Caki2 (cell line): ENCODE data around the gene PIK3IP1. TPM values are rescaled to one million over a fixed set of nuclear protein-coding genes. Genes with fewer than 3 reads are reported as not detected.

ENCODE experiments used
- DNase-seq: peaks from one replicate; pipeline ENCODE4 v3.0.0-alpha.2; 2015; ENCODE audit warnings: low read depth
- in situ Hi-C: cut with HindIII; loops from 2 replicates; pipeline ENCODE4 v1.10.0; 2016; ENCODE audit warnings: low sequenced_read_pairs, low pct_unique_long_range_greater_than_20kb, mixed read lengths
- total RNA-seq: library from RNA; depleted of rRNA; stranded (reverse); fragments of >200 nt; shearing (Covaris generic); gene quantifications from 2 replicates; pipeline ENCODE4 v1.2.3, GENCODE V29; 2014; ENCODE audit warnings: low replicate concordance; rRNA removed

Gene PIK3IP1, protein sequence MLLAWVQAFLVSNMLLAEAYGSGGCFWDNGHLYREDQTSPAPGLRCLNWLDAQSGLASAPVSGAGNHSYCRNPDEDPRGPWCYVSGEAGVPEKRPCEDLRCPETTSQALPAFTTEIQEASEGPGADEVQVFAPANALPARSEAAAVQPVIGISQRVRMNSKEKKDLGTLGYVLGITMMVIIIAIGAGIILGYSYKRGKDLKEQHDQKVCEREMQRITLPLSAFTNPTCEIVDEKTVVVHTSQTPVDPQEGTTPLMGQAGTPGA
- 2.2 and 6.5 TPM in 2 replicates for total RNA-seq

DNA sequence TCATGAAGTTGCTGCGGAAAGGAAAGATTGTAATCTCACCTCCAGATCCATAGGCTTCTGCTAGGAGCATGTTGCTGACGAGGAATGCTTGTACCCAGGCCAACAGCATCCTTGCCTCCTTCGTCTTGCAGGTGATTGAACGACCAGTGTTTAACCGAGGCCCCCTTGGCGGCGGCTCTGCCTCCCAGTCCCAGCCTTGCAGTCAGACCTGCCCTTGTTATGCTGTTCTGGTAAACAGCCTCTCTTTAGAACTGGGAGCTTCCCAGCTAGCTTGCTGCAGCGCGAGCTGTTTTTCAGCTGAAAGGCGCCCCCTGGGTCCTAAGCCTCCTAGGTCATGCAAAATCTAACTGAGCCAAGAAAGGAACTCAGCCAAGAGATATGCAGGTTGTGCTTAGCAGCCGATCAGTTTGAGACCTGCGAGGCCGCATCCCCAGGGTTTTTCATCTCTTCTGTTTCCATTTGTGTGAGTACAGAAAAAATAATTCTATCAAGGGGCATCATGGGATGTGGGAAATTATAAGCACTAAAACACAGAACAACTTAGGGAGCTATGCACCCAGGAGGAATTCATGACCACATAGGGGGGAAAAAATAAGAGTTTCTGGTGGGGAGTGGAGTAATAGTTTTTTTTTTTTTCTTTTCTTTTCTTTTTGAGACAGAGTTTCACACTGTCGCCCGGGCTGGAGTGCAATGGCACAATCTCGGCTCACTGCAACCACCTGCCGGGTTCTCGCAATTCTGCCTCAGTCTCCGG lies at the start of gene PIK3IP1:
PIK3IP1 (minus strand) TSS at position 253 of the 754 bp plus-strand sequence; CDS start at position 109, 144 bp downstream.
- DNase-seq: peak; percentile 68
- in situ Hi-C loops: no loop called here

DNA sequence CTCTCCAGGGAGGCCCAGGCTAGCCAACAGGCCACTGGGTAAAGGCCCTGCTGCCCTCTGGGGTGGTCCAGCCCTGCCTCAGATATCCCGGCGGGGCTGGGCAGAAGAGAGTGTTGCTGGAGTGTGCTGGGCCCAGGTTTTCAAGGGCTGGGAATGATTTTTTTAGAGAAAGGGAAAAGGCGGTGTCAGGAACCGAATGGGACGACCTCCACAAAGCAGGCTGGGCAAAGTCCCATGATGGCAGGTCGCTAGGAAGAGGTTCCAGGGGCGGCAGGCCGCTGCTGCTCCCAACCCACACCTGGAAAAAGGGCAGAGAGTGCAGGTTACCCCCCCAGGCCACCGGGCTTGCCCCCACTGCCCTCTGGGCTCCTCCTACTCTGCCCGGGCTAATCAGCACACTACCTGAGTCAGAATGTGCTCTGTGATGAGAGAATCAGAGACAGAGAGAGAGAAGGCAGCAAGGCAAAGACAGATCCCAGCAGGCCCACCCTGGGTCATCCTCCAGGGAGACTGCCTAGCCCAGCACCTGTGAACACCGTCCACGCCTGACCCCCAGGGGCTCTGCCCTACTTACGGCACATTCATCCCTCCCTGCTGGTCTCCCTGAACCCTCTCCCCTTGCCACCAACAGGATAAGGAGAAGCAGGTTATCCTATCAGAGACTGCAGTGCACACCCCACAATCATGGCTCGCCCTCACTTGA lies 49.2 kb upstream of the PIK3IP1 start:
- in situ Hi-C loops: no loop called here
- DNase-seq: no peak

DNA sequence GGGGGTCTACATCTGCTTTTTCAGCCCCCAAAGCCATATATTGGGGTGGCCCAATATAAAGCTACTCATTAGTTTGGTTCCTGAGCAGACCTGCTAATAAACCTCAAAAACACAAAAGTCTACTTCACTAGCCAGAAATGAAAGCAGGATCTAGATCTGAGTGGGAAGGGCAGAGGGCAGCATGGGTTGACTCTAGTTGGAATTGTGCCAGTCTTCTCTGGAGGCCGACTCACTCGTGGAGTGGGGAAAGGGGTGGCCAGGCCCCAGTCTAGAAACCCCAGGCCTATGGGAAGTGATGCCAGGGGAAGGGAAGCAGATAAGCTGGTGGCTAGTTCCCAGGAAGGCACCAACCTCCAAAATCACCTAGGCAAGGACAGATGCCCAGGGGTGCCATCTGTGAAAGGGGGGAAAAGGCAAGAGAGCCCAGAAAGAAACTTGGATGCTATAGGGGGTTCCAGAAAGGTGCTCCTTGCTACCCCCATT lies 48.5 kb upstream of the PIK3IP1 start:
- in situ Hi-C loops: no loop called here
- DNase-seq: no peak

DNA sequence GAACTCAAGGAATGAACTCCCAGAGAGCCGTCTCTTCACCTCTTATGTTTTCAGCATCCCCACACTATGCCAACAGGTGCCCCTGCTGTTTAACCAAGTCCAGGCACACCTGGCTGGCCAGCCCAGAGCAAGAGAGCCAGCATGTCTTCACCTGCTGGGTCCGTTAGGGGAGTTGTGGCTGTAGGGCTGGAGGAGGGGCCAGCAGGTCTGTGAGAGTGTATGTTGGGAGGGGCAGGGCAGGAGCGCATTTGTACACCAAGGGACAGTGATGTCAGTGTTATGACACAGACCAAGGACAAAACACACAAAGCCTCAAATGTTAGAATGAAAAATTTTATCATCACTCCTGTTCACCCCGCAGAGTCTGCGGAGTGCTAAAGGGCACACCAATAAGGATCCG lies 48.1 kb upstream of the PIK3IP1 start:
- in situ Hi-C loops: no loop called here
- no peak for DNase-seq

DNA sequence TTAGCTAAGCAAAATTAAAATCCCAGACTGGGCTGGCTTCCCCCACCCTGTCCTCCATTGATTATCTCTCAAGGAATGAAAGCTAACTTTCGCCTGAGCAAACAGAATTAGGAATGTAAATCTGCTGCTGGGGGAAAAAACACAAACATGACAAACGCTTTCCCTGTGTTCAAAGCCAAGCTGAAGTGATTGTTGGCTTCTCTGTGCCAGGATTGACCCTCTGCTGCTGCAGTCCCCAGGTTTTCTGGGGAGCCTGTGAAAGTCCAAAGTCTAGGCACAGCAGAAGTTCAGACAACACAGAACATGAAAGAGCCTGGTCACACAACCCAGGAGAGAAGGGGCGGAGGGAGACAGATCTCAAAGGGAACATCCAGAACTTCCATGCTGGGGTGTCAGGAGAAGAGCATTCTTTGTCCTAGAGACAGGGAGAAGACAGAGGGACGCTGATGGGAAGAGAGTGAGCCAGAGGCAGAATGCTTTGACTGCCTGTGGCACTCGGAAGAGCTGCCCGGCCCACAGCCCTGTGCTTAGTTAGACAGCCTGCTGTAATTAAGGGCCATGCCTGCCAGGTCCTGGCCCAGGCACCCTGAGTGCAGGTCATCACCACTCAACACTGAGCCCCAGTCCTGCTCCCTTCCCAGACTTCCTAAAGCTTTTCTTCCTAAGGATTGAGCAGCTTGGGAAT lies 47.0 kb upstream of the PIK3IP1 start:
- in situ Hi-C loops: no loop called here
- no peak for DNase-seq

DNA sequence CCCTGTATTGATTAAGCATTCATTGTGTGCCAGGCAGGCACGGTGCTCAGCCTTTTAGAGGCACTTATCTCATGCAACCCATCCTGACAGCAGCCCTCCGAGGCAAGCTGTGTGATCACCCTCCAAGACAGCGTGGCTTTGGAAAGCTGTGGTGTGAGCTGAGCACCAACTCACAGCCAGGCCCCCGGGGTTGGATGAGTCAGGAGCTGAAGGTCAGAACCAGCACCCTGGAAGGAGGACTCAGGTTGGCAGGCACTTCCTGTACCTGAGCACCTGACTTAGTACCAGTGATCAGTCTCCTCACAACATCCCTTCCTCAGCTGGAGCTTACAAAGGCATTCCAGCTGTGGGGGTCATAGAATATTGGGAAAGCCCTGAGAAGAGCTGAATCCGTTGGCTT lies 44.9 kb upstream of the PIK3IP1 start:
- in situ Hi-C loops: no loop called here
- no peak for DNase-seq

DNA sequence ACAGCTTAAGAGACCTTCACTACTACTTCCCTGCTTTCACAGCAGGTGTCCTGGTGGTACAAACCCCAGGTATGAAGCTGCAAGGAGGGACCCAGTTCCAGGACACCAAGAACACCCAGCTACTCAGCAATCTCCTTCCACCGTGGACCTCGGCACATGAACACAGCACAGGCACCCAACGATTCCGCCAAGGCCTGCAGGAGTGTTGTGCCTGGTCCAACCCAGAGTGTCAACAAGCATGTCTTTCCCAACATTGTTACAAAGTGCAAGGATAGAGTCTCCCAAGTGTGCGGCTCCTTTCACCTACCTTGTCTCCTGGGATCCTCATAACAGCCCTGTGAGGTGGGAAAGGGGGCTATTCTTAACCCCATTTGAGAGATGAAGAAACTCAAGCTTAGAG lies 42.0 kb upstream of the PIK3IP1 start:
- in situ Hi-C loops: no loop called here
- no peak for DNase-seq

DNA sequence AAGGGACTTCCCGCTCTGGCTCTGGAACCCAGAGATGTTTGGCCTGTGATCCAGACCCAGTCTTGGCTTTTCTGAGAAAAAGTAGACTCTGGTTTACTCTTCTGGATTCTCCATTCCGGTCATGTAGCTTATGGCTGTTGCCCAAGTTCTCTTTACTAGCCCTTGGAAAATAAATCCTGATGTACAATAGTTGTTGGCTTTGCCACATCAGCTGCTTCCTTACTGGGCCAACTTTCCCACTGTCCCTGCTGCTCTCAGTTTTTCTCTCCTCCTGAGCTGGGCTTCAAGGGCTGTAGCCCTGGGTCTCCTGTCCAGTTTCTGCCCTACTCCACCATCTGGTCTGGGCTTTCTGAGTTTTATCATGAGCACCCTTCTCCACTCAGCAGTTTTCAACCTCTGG lies 41.4 kb upstream of the PIK3IP1 start:
- in situ Hi-C loops: no loop called here
- no peak for DNase-seq

DNA sequence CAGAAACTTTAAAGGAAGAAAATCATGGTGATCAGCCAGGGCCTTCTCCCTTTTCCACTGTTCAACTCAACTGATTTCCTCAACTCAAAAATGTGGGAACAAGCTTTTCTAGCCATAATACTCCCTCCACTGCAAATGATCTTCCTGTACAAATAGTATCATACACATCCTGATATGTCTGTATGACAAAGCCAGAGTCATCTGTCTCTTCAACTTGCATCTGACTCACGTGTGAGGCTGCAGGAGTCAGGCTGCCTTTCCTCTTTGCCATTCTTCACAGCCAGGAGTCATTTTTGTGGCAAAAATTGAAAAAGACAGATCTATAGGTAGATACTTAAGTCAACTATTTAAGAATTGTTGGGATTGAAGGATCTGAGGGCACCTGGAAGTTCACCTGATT lies 40.6 kb upstream of the PIK3IP1 start:
- in situ Hi-C loops: no loop called here
- DNase-seq: no peak

DNA sequence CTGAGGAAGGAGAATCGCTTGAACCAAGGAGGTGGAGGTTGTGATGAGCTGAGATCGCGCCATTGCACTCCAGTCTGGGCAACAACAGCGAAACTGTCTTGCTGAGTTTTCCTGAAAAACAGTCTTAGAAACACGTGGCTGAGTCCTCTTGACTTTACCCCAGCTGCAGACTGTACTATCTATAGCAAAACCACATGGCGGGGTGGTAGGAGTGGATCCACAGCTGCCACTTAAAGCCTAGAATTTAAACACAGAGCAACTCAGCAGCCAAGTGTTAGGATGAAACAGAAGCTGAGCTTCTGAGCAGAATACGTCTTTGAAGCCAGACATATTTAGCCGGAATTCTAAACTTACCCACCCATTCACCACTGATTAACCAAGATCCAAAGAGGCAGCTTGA lies 39.7 kb upstream of the PIK3IP1 start:
- no peak for DNase-seq
- in situ Hi-C loops: no loop called here

DNA sequence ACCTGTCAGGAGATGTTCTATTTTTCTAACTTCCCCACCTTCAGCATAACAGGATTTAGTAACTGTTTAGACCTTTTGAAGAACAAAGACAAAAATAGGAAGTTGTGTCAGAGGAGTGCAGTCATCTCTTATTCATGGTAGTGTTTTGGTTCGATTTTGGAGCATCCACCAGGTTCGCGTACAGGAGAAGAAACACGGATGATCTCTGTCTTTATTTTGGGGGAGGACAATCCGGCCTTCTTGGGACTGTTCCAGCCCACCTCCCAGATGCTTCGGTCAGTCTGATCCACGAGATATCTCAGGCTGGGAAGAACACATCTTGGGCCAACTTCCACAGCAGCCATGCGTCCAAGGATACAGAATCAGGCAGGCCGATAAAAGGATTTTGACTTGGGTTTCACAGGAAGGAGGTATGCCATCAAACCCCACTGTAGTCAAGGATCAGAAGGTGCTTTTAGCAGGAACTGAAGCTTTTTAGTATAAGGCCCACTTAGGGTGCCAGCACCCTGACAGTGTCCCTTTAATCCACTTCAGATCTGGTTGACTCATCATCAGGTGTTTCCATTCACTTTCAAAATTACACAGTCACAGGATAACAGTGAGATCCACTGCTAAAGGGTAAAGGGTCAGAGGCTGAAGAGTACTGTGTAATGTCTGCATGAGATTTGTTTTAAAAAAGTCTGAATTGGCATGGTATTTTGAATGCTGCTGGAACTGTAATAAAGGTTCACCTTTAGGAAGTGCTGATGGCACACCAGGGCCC lies 37.3 kb upstream of the PIK3IP1 start:
- in situ Hi-C loops: no loop called here
- no peak for DNase-seq

DNA sequence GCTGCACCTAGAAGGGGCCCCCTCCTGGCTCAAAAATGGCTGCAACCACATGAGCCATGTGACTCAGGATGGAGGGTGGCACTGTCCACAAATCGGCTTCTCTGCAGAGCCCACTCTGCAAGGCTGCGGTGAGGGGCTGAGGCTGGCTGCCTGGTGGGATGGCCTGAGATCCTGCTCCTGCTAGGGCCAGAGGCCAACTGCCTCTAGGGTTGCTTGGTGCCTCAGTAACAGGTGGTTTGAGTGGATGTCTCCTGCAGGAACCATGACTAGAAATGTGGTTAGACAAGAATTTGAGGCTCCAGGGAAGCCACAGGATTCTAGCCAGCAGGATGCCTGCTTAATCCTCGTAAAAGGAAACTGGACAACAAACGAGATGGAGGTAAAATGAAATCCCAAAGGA lies 36.7 kb upstream of the PIK3IP1 start:
- no peak for DNase-seq
- in situ Hi-C loops: no loop called here

DNA sequence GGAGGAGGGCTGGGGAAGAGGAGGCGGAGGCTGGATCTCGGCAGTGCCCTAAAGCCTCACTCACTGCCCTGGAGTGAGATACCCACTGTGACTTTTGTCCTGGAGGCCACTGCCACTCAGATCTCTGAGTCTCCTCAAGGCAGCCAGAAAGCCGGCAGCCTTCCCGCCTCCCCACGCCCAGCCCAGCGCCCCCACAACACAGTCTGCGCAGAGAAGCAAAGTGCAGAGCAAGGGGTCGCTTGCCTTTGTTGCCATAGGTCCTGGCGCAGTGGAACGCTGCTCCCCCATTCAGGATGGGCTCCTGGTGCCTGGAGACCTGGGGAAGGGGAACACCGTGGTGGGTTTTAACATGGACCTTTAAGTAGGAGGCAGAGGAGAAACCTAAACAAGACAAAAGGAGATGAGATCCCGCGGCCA lies 36.3 kb upstream of the PIK3IP1 start:
- no peak for DNase-seq
- in situ Hi-C loops: no loop called here

DNA sequence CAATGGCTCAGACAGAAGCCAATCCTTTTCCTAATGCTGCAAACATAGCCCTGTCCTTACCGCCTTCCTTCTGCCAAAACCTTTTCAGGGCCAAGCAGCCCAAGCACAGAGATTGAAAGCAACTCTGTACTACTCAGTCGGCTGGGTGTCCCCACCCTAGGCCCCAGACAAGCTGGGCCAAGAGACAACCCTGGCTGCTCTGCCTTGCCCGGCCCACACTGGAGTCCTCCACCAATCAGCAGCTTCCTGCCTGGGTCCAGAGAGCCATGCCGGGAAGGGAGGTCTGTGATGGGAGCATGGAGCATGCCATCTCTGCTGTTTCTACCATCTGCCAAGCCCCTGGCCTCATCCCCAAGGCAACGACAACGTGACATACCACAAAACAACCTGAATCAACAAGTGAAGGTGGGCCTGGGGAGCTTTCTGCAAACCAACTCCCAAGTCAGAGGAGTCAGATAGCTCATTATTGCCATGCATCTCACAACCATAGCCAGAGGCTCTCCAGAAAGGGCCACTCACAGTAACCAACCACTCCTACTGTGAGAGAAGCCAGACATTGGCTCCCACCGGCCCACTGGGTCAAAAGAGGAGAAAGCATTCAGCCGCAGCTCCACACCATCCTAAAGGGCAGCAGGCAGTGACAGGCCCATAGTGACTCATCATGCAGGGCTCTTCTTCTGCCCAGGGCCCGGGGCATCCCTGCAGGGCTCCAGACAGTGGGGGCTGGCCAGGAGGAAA lies 35.7 kb upstream of the PIK3IP1 start:
- peak; percentile 11 for DNase-seq

DNA sequence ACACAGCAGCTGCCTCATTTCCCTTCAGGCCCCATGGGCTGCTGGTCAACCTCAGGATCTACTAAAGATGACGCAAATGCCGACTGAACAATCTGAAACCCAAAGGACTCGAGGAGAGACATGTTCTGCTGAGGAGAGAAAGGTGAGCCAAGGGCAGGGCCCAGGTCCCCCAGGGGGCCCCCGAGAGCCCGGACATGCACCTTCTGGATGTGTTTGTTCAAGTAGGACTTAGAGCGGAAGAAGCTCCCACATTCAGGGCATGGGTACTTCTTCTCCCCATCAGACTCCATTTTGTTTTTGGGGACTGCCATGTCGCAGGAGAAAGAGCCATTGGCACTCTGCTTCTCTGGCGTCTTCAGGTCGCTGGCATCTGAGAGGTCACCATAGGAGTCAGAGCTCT lies 34.6 kb upstream of the PIK3IP1 start:
- in situ Hi-C loops: no loop called here
- no peak for DNase-seq

More for the DNA sequence above, 35.7 kb upstream of the PIK3IP1 start:
- in situ Hi-C loops: no loop called here

DNA sequence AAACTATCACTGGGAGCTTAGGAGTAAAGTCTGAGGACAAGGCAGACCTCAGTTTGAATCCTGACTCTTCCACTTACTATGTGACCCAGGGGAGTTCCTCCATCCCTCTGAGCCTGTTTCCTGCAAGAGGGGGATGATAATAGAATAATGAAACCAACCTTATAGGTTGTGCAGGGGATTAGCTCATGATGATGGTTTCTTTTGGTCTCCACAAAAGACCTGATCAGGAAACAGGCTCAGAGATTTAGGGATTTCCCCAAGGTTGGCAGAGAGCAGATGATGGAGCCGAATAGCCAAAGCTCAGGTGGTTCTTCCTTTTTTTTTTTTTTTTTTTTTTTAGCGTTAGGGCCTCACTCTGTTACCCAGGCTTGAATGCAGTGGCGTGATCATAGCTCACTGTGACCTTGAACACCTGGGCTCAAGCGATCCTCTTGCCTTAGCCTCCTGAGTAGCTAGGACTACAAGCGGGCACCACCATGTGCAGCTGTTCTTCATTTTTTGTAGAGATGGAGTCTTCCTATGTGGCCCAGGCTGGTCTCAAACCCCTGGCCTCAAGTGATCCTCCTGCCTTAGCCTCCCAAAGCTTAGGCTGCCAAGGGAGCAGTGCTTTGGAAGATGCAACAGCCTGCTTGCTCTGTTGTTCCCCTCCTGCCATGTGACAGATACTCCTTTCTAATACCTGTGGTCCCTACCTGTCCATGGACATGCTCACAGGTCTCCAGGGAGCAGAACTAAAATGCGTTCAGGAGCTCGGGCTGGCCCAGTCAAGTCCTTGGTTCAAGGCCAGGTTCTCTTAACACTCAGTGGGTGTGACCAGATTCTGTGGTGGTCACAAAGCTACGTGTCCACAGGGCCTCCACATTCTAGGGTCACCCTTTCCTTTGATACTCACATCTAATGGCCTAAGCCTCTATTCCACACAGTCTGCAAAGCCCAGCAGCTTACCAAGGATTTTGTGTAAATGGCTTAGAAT lies 31.6 kb upstream of the PIK3IP1 start:
- DNase-seq: no peak
- in situ Hi-C loops: no loop called here
